Muscle layer of duodenum (tissue), 2 donors: Measurements from ENCODE around the gene GSTM2.
"Not testable (repeated sequence)": the region's sequence is repeated elsewhere in the genome, so short reads cannot be mapped to it uniquely, and the experiment has no call there.

Experiments
- H3K27ac ChIP-seq: one replicate; pipeline ENCODE4 v1.7.0; 2013; ENCODE audit warnings: mild to moderate bottlenecking, low read length
- H3K27me3 ChIP-seq: one replicate; pipeline ENCODE4 v1.7.0; 2013; ENCODE audit warnings: low read depth, mild to moderate bottlenecking, control low read depth, low read length
- H3K36me3 ChIP-seq, 2 donors: one replicate each; pipeline ENCODE4 v1.7.0; 2013; ENCODE audit warnings: low read length in 2 of 2, control low read depth in 1 of 2, mild to moderate bottlenecking in 1 of 2; ENCODE audit not compliant: insufficient read depth in 2 of 2, control insufficient read depth in 1 of 2
- H3K4me1 ChIP-seq, 2 donors: one replicate each; pipeline ENCODE4 v1.7.0; 2013; ENCODE audit warnings: low read length in 2 of 2, mild to moderate bottlenecking in 2 of 2, control low read depth in 1 of 2, moderate library complexity in 1 of 2; ENCODE audit not compliant: insufficient read depth in 2 of 2, control insufficient read depth in 1 of 2
- H3K4me3 ChIP-seq, 2 donors: one replicate each; pipeline ENCODE4 v1.7.0; 2013; ENCODE audit warnings: low read length in 2 of 2, low read depth in 1 of 2, mild to moderate bottlenecking in 1 of 2
- H3K9me3 ChIP-seq, 2 donors: one replicate each; pipeline ENCODE4 v1.7.0; 2013; ENCODE audit warnings: low read length in 2 of 2, control low read depth in 1 of 2, mild to moderate bottlenecking in 1 of 2; ENCODE audit not compliant: control insufficient read depth in 1 of 2
- donor health status: healthy.

Gene GSTM2

DNA sequence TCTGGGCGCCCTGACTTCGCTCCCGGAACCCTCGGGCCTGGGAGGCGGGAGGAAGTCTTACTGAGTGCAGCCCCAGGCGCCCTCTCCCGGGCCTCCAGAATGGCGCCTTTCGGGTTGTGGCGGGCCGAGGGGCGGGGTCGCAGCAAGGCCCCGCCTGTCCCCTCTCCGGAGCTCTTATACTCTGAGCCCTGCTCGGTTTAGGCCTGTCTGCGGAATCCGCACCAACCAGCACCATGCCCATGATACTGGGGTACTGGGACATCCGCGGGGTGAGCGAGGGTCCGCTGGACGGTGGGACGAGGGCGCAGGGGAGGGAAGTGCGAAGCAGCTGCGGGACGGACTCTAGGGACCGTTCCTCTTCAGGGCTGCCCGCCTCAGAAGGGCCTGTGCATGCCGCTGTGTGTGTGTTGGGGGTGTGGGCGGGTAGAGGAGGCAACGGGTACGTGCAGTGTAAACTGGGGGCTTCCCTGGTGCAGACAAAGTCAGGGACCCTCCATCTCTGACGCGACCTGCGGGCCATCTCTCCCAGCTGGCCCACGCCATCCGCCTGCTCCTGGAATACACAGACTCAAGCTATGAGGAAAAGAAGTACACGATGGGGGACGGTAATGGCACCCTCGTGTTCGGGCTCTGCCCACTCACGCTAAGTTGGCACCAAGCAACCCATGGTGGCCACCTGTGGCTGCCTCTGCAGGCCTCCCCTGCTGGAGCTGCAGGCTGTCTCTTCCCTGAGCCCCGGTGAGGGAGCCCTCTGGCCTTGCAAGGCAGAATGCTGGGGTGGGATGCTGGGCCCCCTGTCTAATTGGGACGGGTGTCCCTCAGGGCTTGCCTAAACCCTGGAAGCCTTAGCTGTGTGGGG is 20.0 kb downstream of the GSTM2 start, which contains the start of gene GSTM1:
GSTM1 (plus strand) TSS at position 177 of the 859 bp plus-strand sequence; CDS start at position 234, 57 bp downstream.
- Histone ChIP-seq H3K4me3 (no peak within 1 kb of the TSS), H3K9me3 (no peaks in the 10 kb centered on the region), H3K4me1 (no peaks in the 10 kb centered on the region), H3K36me3 (no peaks in the 10 kb centered on the region), H3K27me3 (no peaks in the 10 kb centered on the region), H3K27ac (no peak within 1 kb of the TSS)

DNA sequence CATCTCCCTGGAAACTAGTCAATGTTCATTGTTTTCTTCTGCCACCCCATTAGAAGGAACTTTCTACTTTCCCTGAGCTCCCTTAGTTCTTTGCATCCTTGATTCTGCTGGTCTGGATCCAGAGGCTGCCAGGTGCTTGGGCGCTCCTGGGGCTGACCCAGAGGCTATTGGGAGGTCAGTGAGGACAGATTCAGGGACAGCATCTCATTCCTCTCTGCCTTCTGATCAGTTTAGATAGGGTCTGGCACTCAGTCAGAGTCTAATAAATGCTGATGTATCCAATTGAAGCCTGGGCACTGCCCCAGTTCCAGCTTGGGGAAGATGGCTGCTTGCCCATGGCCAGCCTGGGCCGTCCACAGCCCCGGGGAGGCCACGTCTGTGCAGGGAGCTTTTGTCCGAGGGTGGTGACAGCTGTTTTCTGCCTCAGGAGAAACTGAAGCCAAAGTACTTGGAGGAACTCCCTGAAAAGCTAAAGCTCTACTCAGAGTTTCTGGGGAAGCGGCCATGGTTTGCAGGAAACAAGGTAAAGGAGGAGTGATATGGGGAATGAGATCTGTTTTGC is 22.1 kb downstream of the GSTM2 start:
- no peaks in the 10 kb centered on the region for H3K9me3 ChIP-seq
- H3K4me1 ChIP-seq: no peaks in the 10 kb centered on the region
- no peaks in the 10 kb centered on the region for H3K27me3 ChIP-seq
- no peak overlapping the region for H3K4me3 ChIP-seq
- H3K36me3 ChIP-seq: no peaks in the 10 kb centered on the region
- no peak overlapping the region for H3K27ac ChIP-seq

DNA sequence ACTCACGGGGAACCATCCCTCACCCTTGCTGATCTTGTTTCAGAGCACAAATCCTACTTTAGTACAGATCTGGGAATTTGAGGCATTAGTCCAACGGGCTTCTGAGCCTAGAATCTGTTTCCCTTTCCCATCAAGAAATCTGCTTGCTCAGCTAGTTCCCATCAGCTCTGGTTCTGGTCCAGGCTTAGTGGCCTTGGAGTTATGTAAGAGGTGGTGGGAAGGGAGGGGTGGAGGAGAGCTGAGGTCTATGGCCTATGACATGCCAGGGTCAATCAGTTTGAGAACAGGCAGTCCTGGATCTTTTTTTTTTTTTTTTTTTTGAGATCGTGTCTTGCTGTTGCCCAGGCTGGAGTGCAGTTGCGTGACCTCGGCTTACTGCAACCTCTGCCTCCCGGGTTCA is 23.9 kb downstream of the GSTM2 start:
- Histone ChIP-seq H3K36me3 (no peaks in the 10 kb centered on the region), H3K4me1 (no peaks in the 10 kb centered on the region), H3K9me3 (no peaks in the 10 kb centered on the region), H3K27me3 (no peaks in the 10 kb centered on the region), H3K4me3 (no peak overlapping the region), H3K27ac (no peak overlapping the region)

DNA sequence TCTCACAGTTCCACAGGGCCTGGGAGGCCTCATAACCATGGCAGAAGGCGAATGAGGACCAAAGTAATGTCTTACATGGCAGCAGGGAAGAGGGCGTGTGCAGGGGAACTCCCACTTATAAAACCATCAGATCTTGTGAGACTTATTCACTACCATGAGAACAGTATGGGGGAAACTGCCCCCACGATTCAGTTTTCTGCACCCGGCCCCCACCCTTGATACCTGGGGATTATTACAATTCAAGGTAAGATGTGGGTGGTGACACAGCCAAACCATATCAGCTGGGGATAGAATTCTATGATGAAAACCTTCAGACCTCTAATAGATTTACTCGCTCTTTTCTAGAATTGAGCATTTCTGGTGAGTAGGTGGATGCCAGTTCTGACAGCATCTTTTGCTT is 26.5 kb downstream of the GSTM2 start:
- not testable (repeated sequence) for H3K9me3 ChIP-seq, H3K4me3 ChIP-seq, H3K27ac ChIP-seq, H3K36me3 ChIP-seq, H3K27me3 ChIP-seq, H3K4me1 ChIP-seq

DNA sequence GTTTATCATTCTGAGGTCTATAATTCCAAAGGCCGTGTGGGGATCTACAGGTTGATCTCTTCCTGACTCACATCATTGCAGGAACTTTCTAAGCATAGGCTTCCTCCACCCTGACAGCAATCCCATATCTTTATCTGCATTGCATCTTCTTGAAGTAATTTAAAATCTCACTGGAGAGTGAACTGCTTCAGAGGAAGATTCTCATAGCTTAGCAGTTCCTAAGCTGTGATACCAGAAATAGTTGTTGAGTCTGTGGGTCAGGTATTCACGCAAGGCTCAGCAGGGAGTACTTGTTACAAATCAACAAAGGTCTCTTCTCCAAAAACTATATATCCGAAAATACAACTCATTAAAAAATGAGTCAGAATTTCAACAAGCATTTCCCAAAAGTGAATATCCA is 27.3 kb downstream of the GSTM2 start:
- not testable (repeated sequence) for H3K36me3 ChIP-seq, H3K27me3 ChIP-seq, H3K9me3 ChIP-seq, H3K27ac ChIP-seq, H3K4me1 ChIP-seq, H3K4me3 ChIP-seq

DNA sequence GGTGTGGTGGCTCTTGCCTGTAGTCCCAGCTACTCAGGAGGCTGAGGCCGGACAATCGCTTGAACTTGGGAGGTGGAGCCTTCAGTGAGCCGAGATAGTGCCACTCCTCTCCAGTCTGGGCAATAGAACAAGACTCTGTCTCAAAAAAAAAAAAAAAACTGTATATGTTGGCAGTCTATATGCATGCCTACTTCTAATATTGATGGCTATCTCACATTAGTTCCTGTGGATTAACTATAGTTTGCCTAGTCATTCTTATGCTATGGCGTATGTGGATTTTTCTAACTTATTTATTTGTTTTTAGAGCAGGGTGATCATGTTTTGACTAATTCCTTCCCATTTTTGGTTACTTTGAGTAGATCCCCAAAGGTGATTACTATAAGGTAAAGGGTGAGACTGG is 29.2 kb downstream of the GSTM2 start:
- Histone ChIP-seq H3K27me3 (no peaks in the 10 kb centered on the region), H3K9me3 (no peaks in the 10 kb centered on the region)

DNA sequence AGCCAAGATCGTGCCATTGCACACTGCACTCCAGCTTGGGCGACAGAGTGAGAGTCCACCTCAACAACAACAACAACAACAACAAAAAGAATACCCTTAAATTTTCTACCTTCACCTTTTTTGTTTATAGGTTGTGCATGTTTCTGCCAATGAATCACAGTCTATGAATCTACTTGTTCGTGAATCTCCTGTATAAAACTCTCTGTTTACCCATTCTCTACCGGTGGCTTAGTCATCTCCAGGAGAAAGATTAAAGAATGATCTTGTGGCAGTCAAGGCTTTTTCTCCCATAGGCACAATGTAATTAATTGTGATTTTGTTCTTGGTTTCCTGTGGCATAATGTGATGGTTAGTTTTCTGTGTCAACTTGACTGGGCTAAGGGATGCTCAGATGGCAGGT is 30.0 kb downstream of the GSTM2 start:
- H3K27ac ChIP-seq, H3K36me3 ChIP-seq, H3K4me3 ChIP-seq, H3K9me3 ChIP-seq, H3K27me3 ChIP-seq, H3K4me1 ChIP-seq: not testable (repeated sequence)

More for the DNA sequence above, 29.2 kb downstream of the GSTM2 start:
- Histone ChIP-seq H3K36me3 (no peaks in the 10 kb centered on the region), H3K4me3 (no peak overlapping the region), H3K27ac (no peak overlapping the region), H3K4me1 (no peaks in the 10 kb centered on the region)

DNA sequence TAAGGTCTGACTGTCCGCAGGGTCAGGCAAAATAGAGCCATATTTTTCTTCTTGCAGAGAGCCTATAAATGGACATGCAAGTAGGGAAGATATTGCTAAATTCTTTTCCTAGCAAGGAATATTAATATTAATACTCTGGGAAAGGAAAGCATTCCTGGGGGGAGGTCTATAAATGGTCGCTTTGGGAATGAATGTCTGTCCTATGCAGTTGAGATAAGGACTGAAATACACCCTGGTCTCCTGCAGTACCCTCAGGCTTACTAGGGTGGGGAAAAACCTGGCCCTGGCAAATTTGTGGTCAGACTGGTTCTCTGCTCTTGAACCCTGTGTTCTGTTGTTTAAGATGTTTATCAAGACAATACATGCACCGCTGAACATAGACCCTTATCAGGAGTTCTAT is 35.1 kb downstream of the GSTM2 start:
- not testable (repeated sequence) for H3K36me3 ChIP-seq, H3K4me1 ChIP-seq, H3K27ac ChIP-seq, H3K4me3 ChIP-seq, H3K27me3 ChIP-seq, H3K9me3 ChIP-seq

DNA sequence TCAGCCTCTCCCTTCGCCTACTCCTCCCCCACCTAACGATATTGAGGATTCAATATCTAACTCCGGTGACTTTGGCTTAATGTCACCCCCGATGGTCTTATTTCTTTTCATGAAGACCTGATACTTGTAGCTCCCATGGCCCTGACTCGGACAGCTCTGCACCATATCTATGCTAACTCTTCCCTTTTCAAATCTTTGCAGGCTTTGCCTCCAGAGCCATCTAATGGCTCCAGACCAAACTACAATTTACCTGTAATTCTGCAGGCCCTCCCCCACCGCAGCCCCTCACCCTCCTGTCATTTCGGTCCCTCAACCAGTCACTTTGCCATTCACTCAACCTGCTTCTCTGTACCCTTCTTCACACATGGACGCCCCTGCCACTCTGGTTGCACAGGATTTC is 36.3 kb downstream of the GSTM2 start:
- Histone ChIP-seq H3K36me3 (no peaks in the 10 kb centered on the region), H3K4me3 (no peak overlapping the region), H3K4me1 (no peaks in the 10 kb centered on the region), H3K9me3 (peaks cover 0 to 5% of the 10 kb centered on the region in 2 donors), H3K27me3 (no peaks in the 10 kb centered on the region), H3K27ac (no peak overlapping the region)

DNA sequence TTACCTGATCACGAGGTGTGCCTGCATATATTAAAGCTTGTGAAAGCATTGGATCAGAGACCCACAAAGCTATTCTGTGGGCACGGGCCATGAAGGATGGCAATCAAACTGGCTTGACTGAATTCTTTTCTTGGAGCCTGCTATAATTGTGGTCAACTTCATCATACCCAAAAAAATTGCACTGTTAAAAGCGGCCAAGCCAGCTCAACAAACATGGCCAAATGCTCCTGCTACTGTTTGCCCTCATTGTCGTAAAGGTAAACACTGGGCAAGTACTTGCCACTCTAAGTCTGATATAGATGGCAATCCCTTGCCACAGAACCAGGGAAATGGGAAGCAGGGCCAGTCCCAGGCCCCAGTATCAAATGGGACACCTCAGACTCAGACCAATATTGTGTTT is 37.6 kb downstream of the GSTM2 start:
- H3K27me3 ChIP-seq: no peaks in the 10 kb centered on the region
- peaks cover 0 to 5% of the 10 kb centered on the region in 2 donors for H3K9me3 ChIP-seq
- H3K4me3 ChIP-seq: no peak overlapping the region
- H3K27ac ChIP-seq: no peak overlapping the region
- no peaks in the 10 kb centered on the region for H3K36me3 ChIP-seq
- H3K4me1 ChIP-seq: no peaks in the 10 kb centered on the region

DNA sequence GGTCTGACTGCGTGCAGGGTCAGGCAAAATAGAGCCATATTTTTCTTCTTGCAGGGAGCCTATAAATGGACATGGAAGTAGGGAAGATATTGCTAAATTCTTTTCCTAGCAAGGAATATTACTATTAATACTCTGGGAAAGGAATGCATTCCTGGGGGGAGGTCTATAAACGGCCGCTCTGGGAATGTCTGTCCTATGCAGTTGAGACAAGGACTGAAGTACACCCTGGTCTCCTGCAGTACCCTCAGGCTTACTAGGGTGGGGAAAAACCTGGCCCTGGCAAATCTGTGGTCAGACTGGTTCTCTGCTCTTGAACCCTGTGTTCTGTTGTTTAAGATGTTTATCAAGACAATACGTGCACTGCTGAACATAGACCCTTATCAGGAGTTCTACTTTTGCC is 41.1 kb downstream of the GSTM2 start:
- not testable (repeated sequence) for H3K36me3 ChIP-seq, H3K4me3 ChIP-seq

DNA sequence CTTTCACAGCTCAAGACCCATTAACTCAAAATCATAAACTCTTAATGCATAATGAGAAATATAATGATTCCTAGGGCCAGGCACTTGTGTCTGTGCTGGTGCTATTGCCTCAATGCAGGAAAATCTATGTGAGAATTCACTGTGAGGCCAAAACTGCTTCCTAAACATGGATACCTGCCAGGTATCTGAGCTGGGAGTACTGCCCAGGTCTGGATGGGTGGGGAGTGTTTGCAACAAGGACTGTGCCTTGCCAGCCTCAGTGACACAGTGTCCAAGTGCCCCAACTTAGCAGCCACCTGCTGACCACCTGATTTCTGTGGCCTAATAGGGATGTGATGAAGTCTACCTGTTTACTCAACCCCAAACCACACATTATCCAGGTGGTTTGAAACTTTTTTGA is 42.0 kb downstream of the GSTM2 start:
- H3K27ac ChIP-seq, H3K36me3 ChIP-seq, H3K9me3 ChIP-seq, H3K27me3 ChIP-seq, H3K4me3 ChIP-seq: not testable (repeated sequence)
- peaks cover 0 to 12% of the 10 kb centered on the region in 2 donors for H3K4me1 ChIP-seq

More for the DNA sequence above, 41.1 kb downstream of the GSTM2 start:
- not testable (repeated sequence) for H3K4me1 ChIP-seq, H3K27me3 ChIP-seq, H3K9me3 ChIP-seq, H3K27ac ChIP-seq
